Activated naive CD8-positive, alpha-beta T cell treated with anti-CD3 and anti-CD28 coated beads, Interleukin-2, amount 50 U/mL, for 24 hours (primary cell): ENCODE data around the gene CREB5.

ENCODE experiments used
- ATAC-seq: fragments of 150-1000 bp; cut with Tn5 transposase; one replicate; pipeline ENCODE4 v1.10.0; 2021
- DNase-seq: peaks from one replicate; pipeline ENCODE4 v3.0.0; 2021
- H3K27ac Mint-ChIP-seq: one replicate; pipeline ENCODE4 v1.8.0; 2021; ENCODE audit warnings: mild to moderate bottlenecking, mixed read lengths
- H3K27me3 Mint-ChIP-seq: one replicate; pipeline ENCODE4 v1.8.0; 2021; ENCODE audit warnings: mixed read lengths
- H3K36me3 Mint-ChIP-seq: one replicate; pipeline ENCODE4 v1.8.0; 2021; ENCODE audit warnings: low read depth, mixed read lengths
- H3K4me1 Mint-ChIP-seq: one replicate; pipeline ENCODE4 v1.8.0; 2021; ENCODE audit warnings: mixed read lengths
- H3K4me3 Mint-ChIP-seq: one replicate; pipeline ENCODE4 v1.8.0; 2021; ENCODE audit warnings: mild to moderate bottlenecking, moderate library complexity, mixed read lengths
- H3K9me3 Mint-ChIP-seq: one replicate; pipeline ENCODE4 v1.8.0; 2021; ENCODE audit warnings: mixed read lengths

Gene CREB5

GRCh38 chr7:28564033-28564432, 151.7 kb downstream of the CREB5 start:
- Mint-ChIP-seq H3K9me3 (no peaks in the 10 kb centered on the region), H3K4me1 (no peaks in the 10 kb centered on the region), H3K27ac (no peak overlapping the region), H3K27me3 (peaks cover 10% of the 10 kb centered on the region), H3K36me3 (no peaks in the 10 kb centered on the region), H3K4me3 (no peak overlapping the region)
- ATAC-seq: no peak
- no peak for DNase-seq

GRCh38 chr7:28564755-28565374, 152.5 kb downstream of the CREB5 start:
- H3K27ac Mint-ChIP-seq: no peak overlapping the region
- no peak for DNase-seq

GRCh38 chr7:28565980-28566379, 153.7 kb downstream of the CREB5 start:
- Mint-ChIP-seq H3K4me3 (no peak overlapping the region), H3K4me1 (no peaks in the 10 kb centered on the region), H3K36me3 (no peaks in the 10 kb centered on the region), H3K27ac (no peak overlapping the region), H3K27me3 (peaks cover 12% of the 10 kb centered on the region), H3K9me3 (no peaks in the 10 kb centered on the region)
- DNase-seq (no peak), ATAC-seq (no peak)

More at GRCh38 chr7:28564755-28565374, 152.5 kb downstream of the CREB5 start:
- Mint-ChIP-seq H3K4me3 (no peak overlapping the region), H3K36me3 (no peaks in the 10 kb centered on the region), H3K27me3 (peaks cover 12% of the 10 kb centered on the region), H3K4me1 (no peaks in the 10 kb centered on the region), H3K9me3 (no peaks in the 10 kb centered on the region)
- no peak for ATAC-seq

GRCh38 chr7:28570113-28570969, 158.0 kb downstream of the CREB5 start:
- H3K4me1 Mint-ChIP-seq: peaks cover 4% of the 10 kb centered on the region
- no peaks in the 10 kb centered on the region for H3K9me3 Mint-ChIP-seq
- no peak overlapping the region for H3K27ac Mint-ChIP-seq
- H3K36me3 Mint-ChIP-seq: no peaks in the 10 kb centered on the region
- ATAC-seq: no peak
- peaks cover 12% of the 10 kb centered on the region for H3K27me3 Mint-ChIP-seq
- no peak overlapping the region for H3K4me3 Mint-ChIP-seq
- no peak for DNase-seq

- peaks cover 4% of the 10 kb centered on the region for H3K4me1 Mint-ChIP-seq
- no peak overlapping the region for H3K4me3 Mint-ChIP-seq
- H3K27me3 Mint-ChIP-seq: peaks cover 12% of the 10 kb centered on the region
- no peak overlapping the region for H3K27ac Mint-ChIP-seq
- no peak for DNase-seq
- H3K9me3 Mint-ChIP-seq: no peaks in the 10 kb centered on the region
- no peaks in the 10 kb centered on the region for H3K36me3 Mint-ChIP-seq
- no peak for ATAC-seq
Observed at GRCh38 chr7:28570970-28571288, 158.6 kb downstream of the CREB5 start.

GRCh38 chr7:28571405-28571804, 159.1 kb downstream of the CREB5 start:
- Mint-ChIP-seq H3K27ac (no peak overlapping the region), H3K27me3 (peaks cover 12% of the 10 kb centered on the region), H3K36me3 (no peaks in the 10 kb centered on the region), H3K9me3 (no peaks in the 10 kb centered on the region), H3K4me3 (no peak overlapping the region), H3K4me1 (peaks cover 4% of the 10 kb centered on the region)
- no peak for DNase-seq
- ATAC-seq: no peak

GRCh38 chr7:28572321-28573058, 160.2 kb downstream of the CREB5 start:
- Mint-ChIP-seq H3K4me3 (no peak overlapping the region), H3K9me3 (no peaks in the 10 kb centered on the region), H3K27me3 (peaks cover 12% of the 10 kb centered on the region), H3K36me3 (no peaks in the 10 kb centered on the region), H3K4me1 (peaks cover 4% of the 10 kb centered on the region), H3K27ac (no peak overlapping the region)
- DNase-seq (no peak), ATAC-seq (no peak)

- H3K4me1 Mint-ChIP-seq: peaks cover 4% of the 10 kb centered on the region
- H3K9me3 Mint-ChIP-seq: no peaks in the 10 kb centered on the region
- no peak for DNase-seq
- no peak overlapping the region for H3K27ac Mint-ChIP-seq
- H3K27me3 Mint-ChIP-seq: peaks cover 12% of the 10 kb centered on the region
- ATAC-seq: no peak
- H3K36me3 Mint-ChIP-seq: no peaks in the 10 kb centered on the region
- no peak overlapping the region for H3K4me3 Mint-ChIP-seq
Observed at GRCh38 chr7:28573059-28573553, 160.8 kb downstream of the CREB5 start.

- Mint-ChIP-seq H3K27me3 (peaks cover 12% of the 10 kb centered on the region), H3K36me3 (no peaks in the 10 kb centered on the region), H3K9me3 (no peaks in the 10 kb centered on the region), H3K4me3 (no peak overlapping the region), H3K4me1 (peaks cover 4% of the 10 kb centered on the region), H3K27ac (no peak overlapping the region)
- ATAC-seq (no peak), DNase-seq (no peak)
Observed at GRCh38 chr7:28573651-28574301, 161.5 kb downstream of the CREB5 start.

GRCh38 chr7:28575241-28575643, 162.9 kb downstream of the CREB5 start:
- Mint-ChIP-seq H3K27me3 (peaks cover 7% of the 10 kb centered on the region), H3K27ac (no peak overlapping the region), H3K4me1 (peaks cover 4% of the 10 kb centered on the region), H3K9me3 (no peaks in the 10 kb centered on the region), H3K4me3 (no peak overlapping the region), H3K36me3 (no peaks in the 10 kb centered on the region)
- DNase-seq (no peak), ATAC-seq (no peak)

GRCh38 chr7:28576656-28577055, 164.3 kb downstream of the CREB5 start:
- H3K27ac Mint-ChIP-seq: no peak overlapping the region
- H3K9me3 Mint-ChIP-seq: no peaks in the 10 kb centered on the region
- ATAC-seq (no peak), DNase-seq (no peak)
- H3K4me3 Mint-ChIP-seq: no peak overlapping the region
- H3K4me1 Mint-ChIP-seq: peaks cover 3% of the 10 kb centered on the region
- H3K36me3 Mint-ChIP-seq: no peaks in the 10 kb centered on the region
- peaks cover 7% of the 10 kb centered on the region for H3K27me3 Mint-ChIP-seq

GRCh38 chr7:28579571-28579970, 167.3 kb downstream of the CREB5 start:
- Mint-ChIP-seq H3K4me3 (no peak overlapping the region), H3K27me3 (peaks cover 2% of the 10 kb centered on the region), H3K4me1 (no peaks in the 10 kb centered on the region), H3K36me3 (no peaks in the 10 kb centered on the region), H3K27ac (no peak overlapping the region), H3K9me3 (no peaks in the 10 kb centered on the region)
- DNase-seq (no peak), ATAC-seq (no peak)

- no peak overlapping the region for H3K4me3 Mint-ChIP-seq
- ATAC-seq (no peak), DNase-seq (no peak)
- no peaks in the 10 kb centered on the region for H3K4me1 Mint-ChIP-seq
- no peaks in the 10 kb centered on the region for H3K36me3 Mint-ChIP-seq
- H3K27ac Mint-ChIP-seq: no peak overlapping the region
- H3K9me3 Mint-ChIP-seq: no peaks in the 10 kb centered on the region
- peaks cover 2% of the 10 kb centered on the region for H3K27me3 Mint-ChIP-seq
Observed at GRCh38 chr7:28580665-28581064, 168.3 kb downstream of the CREB5 start.

GRCh38 chr7:28581351-28581750, 169.0 kb downstream of the CREB5 start:
- no peak overlapping the region for H3K27ac Mint-ChIP-seq

More at GRCh38 chr7:28581351-28581750, 169.0 kb downstream of the CREB5 start:
- H3K27me3 Mint-ChIP-seq: peaks cover 2% of the 10 kb centered on the region
- H3K4me3 Mint-ChIP-seq: no peak overlapping the region
- DNase-seq (no peak), ATAC-seq (no peak)
- H3K36me3 Mint-ChIP-seq: no peaks in the 10 kb centered on the region
- no peaks in the 10 kb centered on the region for H3K4me1 Mint-ChIP-seq
- H3K9me3 Mint-ChIP-seq: no peaks in the 10 kb centered on the region
